Measurements from ENCODE around the gene RAB3A.

DNA sequence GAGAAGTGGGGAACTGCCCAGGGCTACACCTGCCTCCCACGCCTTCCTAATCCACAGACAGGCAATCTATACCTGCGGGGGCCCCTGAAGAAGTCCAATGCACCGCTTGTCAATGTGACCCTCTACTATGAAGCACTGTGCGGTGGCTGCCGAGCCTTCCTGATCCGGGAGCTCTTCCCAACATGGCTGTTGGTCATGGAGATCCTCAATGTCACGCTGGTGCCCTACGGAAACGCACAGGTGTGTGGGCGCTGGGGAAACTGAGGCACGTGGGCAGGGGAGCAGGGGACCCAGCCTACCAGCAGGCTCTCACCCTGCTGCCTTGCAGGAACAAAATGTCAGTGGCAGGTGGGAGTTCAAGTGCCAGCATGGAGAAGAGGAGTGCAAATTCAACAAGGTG lies 28.9 kb downstream of the RAB3A start:
- TF ChIP-seq EZH2phosphoT487 (IDR thresholded peaks at IDR 0.05; ENCODE audit: borderline replicate concordance, low read depth, low read length): no peak
- TF ChIP-seq, protein P1, sequence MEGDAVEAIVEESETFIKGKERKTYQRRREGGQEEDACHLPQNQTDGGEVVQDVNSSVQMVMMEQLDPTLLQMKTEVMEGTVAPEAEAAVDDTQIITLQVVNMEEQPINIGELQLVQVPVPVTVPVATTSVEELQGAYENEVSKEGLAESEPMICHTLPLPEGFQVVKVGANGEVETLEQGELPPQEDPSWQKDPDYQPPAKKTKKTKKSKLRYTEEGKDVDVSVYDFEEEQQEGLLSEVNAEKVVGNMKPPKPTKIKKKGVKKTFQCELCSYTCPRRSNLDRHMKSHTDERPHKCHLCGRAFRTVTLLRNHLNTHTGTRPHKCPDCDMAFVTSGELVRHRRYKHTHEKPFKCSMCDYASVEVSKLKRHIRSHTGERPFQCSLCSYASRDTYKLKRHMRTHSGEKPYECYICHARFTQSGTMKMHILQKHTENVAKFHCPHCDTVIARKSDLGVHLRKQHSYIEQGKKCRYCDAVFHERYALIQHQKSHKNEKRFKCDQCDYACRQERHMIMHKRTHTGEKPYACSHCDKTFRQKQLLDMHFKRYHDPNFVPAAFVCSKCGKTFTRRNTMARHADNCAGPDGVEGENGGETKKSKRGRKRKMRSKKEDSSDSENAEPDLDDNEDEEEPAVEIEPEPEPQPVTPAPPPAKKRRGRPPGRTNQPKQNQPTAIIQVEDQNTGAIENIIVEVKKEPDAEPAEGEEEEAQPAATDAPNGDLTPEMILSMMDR (conservative IDR thresholded peaks at IDR 0.05; ENCODE audit: low read length): no peak
